GM19099 (cell line): ENCODE data around the gene EP400.

Source experiments
- POLR2A ChIP-seq: IDR thresholded peaks from 3 replicates; pipeline ENCODE4 v1.6.1; 2011; ENCODE audit warnings: low read depth; ENCODE audit not compliant: insufficient read length; ENCODE audit errors: extremely low read depth

EP400 gene

GRCh38 chr12:131946757-131947156 lies 3.0 kb upstream of the EP400 start:
- TF ChIP-seq POLR2A = no peak

- TF ChIP-seq POLR2A = no peak
Observed at GRCh38 chr12:131947482-131948027, 2.2 kb upstream of the EP400 start.

GRCh38 chr12:131948166-131948712 lies 1.5 kb upstream of the EP400 start:
- TF ChIP-seq POLR2A = no peak

- TF ChIP-seq POLR2A = no peak
Observed at GRCh38 chr12:131950182-131950913, 606 bp downstream of the EP400 start.

GRCh38 chr12:131959116-131959515 lies 9.4 kb downstream of the EP400 start:
- TF ChIP-seq POLR2A = no peak

- TF ChIP-seq POLR2A = no peak
Observed at GRCh38 chr12:131959641-131960589, 10.2 kb downstream of the EP400 start.

GRCh38 chr12:131962069-131962468 lies 12.3 kb downstream of the EP400 start:
- TF ChIP-seq POLR2A = no peak

- no peak for TF ChIP-seq POLR2A
Observed at GRCh38 chr12:131963381-131963780, 13.6 kb downstream of the EP400 start.

- no peak for TF ChIP-seq POLR2A
Observed at GRCh38 chr12:131965073-131965472, 15.3 kb downstream of the EP400 start.

- TF ChIP-seq POLR2A = no peak
Observed at GRCh38 chr12:131971226-131971625, 21.5 kb downstream of the EP400 start.

GRCh38 chr12:131975228-131975627 lies 25.5 kb downstream of the EP400 start:
- TF ChIP-seq POLR2A = no peak

- TF ChIP-seq POLR2A = no peak
Observed at GRCh38 chr12:131979606-131980005, 29.9 kb downstream of the EP400 start.

- TF ChIP-seq POLR2A = no peak
Observed at GRCh38 chr12:131980263-131980662, 30.5 kb downstream of the EP400 start.

- TF ChIP-seq POLR2A = no peak
Observed at GRCh38 chr12:131981388-131981787, 31.6 kb downstream of the EP400 start.

- no peak for TF ChIP-seq POLR2A
Observed at GRCh38 chr12:131982041-131982440, 32.3 kb downstream of the EP400 start.

GRCh38 chr12:131983026-131983425 lies 33.3 kb downstream of the EP400 start:
- TF ChIP-seq POLR2A = no peak

- TF ChIP-seq POLR2A = no peak
Observed at GRCh38 chr12:131983554-131983953, 33.8 kb downstream of the EP400 start.
